GM12864 (cell line): Measurements from ENCODE around the gene CNNM3.

Experiments used
- DNase-seq: peaks from one replicate; pipeline ENCODE4 v3.0.0-alpha.2; 2011; ENCODE audit warnings: low read depth
- H3K4me3 ChIP-seq: 2 replicates; pipeline ENCODE4 v1.5.1; 2011; ENCODE audit warnings: mild to moderate bottlenecking, low read depth, low read length, control low read depth
- CTCF ChIP-seq: IDR thresholded peaks from 2 replicates; pipeline ENCODE4 v1.5.1; 2011; ENCODE audit warnings: low read depth, mild to moderate bottlenecking, moderate library complexity, low read length, control low read depth, inconsistent platforms; ENCODE audit errors: missing control alignments

The CNNM3 gene

DNA sequence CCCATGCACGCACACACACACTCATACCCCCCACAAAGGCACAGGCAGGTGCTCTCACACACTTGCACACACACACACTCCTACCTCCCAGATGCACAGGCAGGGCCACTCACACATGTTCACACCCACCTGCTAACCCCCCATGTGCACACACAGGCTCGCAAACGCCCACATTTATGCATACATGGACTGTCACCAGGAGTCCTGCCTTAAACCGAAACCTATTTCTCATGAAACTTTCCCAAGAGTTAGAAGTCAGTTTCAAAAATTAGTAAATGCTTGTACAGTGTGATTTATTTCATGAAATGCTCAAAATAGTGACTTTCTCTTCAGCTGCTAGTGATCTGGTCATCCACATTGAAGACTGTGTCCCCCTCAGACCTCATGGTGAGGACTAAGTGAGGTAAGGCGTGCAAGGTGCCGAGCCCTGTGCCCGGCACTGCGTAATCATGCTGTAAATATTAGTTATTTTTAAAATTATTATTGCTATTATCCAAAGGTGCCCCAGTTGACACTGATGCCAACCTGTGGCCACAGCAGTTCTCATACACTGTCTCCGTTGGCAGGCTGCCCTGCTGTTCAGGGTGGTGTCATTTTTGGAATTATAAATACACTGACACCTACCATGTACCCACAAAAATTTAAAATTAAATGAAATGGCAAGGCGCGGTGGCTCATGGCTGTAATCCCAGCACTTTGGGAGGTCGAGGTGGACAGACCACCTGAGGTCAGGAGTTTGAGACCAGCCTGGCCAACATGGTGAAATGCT, 43.0 kb upstream of the CNNM3 start:
- H3K4me3 ChIP-seq: no peak overlapping the region; the same call in 1 of the 2 replicates
- DNase-seq: peak; percentile 48
- TF ChIP-seq CTCF: no peak

- DNase-seq: no peak
- peak overlapping the region; percentile 54 for H3K4me3 ChIP-seq
- no peak for TF ChIP-seq CTCF
Observed at GRCh38 chr2:96773922-96774321, 42.1 kb upstream of the CNNM3 start.

GRCh38 chr2:96775160-96775559, 40.9 kb upstream of the CNNM3 start:
- no peak overlapping the region for H3K4me3 ChIP-seq
- TF ChIP-seq CTCF: no peak
- DNase-seq: no peak

- no peak for TF ChIP-seq CTCF
- no peak overlapping the region for H3K4me3 ChIP-seq
- no peak for DNase-seq
Observed at GRCh38 chr2:96783388-96783787, 32.7 kb upstream of the CNNM3 start.

DNA sequence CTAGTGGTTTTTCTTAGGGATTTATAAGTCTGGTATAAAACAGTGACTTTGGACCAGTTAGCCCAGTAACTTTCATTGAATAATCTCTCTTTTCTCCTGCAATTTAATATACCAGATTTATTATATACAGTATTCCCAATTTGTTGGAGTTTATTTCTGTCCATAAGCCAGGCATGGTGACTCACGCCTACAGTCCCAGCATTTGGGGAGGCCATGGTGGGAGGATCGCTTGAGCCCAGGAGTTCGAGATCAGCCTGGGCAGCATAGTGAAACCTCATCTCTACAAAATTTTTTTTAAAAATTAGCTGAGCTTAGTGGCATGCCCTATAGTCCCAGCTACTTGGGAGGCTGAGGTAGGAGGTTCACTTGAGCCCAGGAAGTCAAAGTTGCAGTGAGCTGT, 28.7 kb upstream of the CNNM3 start:
- no peak for TF ChIP-seq CTCF
- H3K4me3 ChIP-seq: no peak overlapping the region
- no peak for DNase-seq

- no peak for DNase-seq
- no peak for TF ChIP-seq CTCF
- H3K4me3 ChIP-seq: no peak overlapping the region
Observed at GRCh38 chr2:96788442-96789244, 27.4 kb upstream of the CNNM3 start.
